Left renal pelvis (tissue), 4 donors: ENCODE results near the gene CPNE7. TPM values are rescaled to one million over a fixed set of nuclear protein-coding genes. Genes with fewer than 3 reads are reported as not detected.

Experiments used
- DNase-seq, 4 donors: peaks; one replicate each; pipeline ENCODE4 v3.0.0-alpha.2; 2013; ENCODE audit warnings: low read depth in 4 of 4, low spot score in 3 of 4
- polyA plus RNA-seq, 4 donors: library from polyadenylated mRNA; unstranded; fragments of 120-200 nt; gene quantifications; one replicate each; pipeline ENCODE4 v1.2.1, GENCODE V29; 2013; ENCODE audit not compliant: insufficient read length in 4 of 4

The CPNE7 gene
- polyA plus RNA-seq, 4 donors = 2.9 to 11.5 (median 3.9) TPM

- no peak for DNase-seq
Observed at GRCh38 chr16:89645122-89645521, 69.6 kb downstream of the CPNE7 start.

GRCh38 chr16:89646270-89646669, 70.7 kb downstream of the CPNE7 start:
- DNase-seq = no peak

Other genes with a start within 250 kb of the CPNE7 start
- 100 to 1,000 TPM in 1 of 4 donors, 10 to 100 TPM in 3; 82.9 to 111 (median 91.2) TPM for gene ANKRD11, start 85.2 kb upstream of the CPNE7 start, polyA plus RNA-seq
- 100 to 1,000 TPM in 2 of 4 donors, 10 to 100 TPM in 2; 77.2 to 134 (median 90.2) TPM for gene SPG7, start 67.4 kb upstream of the CPNE7 start, polyA plus RNA-seq
- 1,000 to 10,000 TPM; 1,612 to 2,647 (median 1,789) TPM for gene RPL13, start 15.1 kb upstream of the CPNE7 start, polyA plus RNA-seq
- gene DPEP1, start 37.9 kb downstream of the CPNE7 start, polyA plus RNA-seq = 10 to 100 TPM in 3 of 4 donors, 1 to 10 TPM in 1; 3.8 to 51.1 (median 27.2) TPM
- 10 to 100 TPM; 57.1 to 76.8 (median 64.8) TPM for gene CHMP1A, start 82.0 kb downstream of the CPNE7 start, polyA plus RNA-seq
- 10 to 100 TPM in 3 of 4 donors, 1 to 10 TPM in 1; 7.6 to 16.4 (median 15.2) TPM for gene SPATA33, start 82.1 kb downstream of the CPNE7 start, polyA plus RNA-seq
- gene CDK10, start 110.9 kb downstream of the CPNE7 start, polyA plus RNA-seq = 100 to 1,000 TPM in 2 of 4 donors, 10 to 100 TPM in 2; 71.0 to 160 (median 89.9) TPM
- 1 to 10 TPM; 2.8 to 8.1 (median 5.4) TPM for gene SPATA2L, start 125.9 kb downstream of the CPNE7 start, polyA plus RNA-seq
- 10 to 100 TPM; 10.8 to 17.3 (median 12.2) TPM for gene VPS9D1, start 145.1 kb downstream of the CPNE7 start, polyA plus RNA-seq
- 10 to 100 TPM; 23.6 to 35.4 (median 30.4) TPM for gene ZNF276, start 145.8 kb downstream of the CPNE7 start, polyA plus RNA-seq
- 10 to 100 TPM; 16.6 to 43.1 (median 27.5) TPM for gene FANCA, start 240.9 kb downstream of the CPNE7 start, polyA plus RNA-seq